Activated CD4-positive, alpha-beta T cell treated with anti-CD3 and anti-CD28 coated beads, Interleukin-10, Interleukin-2, amounts not matched to agents 100 ng/mL and 50 ng/mL, durations not matched to agents 16 hours and 8 hours (primary cell): ENCODE data around the gene SNX2.

Experiments used
- DNase-seq: peaks from one replicate; pipeline ENCODE4 v3.0.0-alpha.2; 2020

Gene SNX2

GRCh38 chr5:122773619-122774018 lies 1.3 kb upstream of the SNX2 start:
- DNase-seq: no peak

GRCh38 chr5:122774519-122774860 lies 390 bp upstream of the SNX2 start:
- DNase-seq: no peak

DNA sequence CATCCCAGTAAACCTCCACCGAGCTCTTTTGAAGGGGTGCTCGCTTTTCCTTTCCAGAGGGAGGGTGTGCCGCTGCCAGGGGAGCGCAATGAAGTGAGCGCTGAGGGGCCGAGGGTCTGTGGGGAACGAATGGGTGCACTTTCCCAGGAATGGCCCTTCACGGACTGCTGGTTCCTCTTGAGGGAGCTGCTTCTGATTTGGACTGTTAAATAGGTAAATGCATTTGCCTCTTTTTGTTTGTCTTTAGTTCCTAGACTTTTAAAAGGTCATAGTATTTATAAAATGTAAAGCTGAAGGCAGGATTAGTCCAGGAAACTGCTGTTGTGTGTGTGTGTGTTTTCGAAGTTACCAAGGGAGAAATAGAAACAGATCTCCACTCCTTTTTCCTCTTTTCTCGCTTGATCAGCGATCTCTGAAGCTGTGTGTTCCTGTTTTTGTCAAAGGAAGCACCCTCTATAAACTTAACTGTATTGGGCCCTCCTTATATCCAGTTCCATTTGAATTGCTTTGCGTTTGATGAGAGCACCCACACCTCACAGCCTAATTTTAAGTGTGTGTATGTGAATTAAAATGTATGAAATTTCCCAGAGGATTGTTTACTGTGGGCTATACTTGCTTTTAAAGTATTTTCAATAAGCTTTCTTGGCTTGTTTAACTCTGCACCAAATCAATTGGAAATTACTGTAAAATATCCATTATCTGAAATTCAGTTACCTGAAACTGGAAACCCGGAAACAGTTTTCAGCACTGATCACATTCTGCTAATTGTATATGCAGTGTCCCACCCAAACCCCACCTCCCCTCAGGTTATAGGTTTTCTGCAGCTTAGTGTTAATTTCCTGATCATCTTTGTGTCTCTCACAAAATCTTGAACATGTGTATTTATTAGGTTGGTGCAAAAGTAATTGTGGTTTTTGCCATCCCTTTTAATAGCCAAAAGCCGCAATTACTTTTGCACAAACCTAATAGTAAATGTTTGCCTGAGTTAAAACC lies 966 bp downstream of the SNX2 start:
- DNase-seq: peak; percentile 6

- DNase-seq: no peak
These were observed 3.3 kb downstream of the SNX2 start for GRCh38 chr5:122778157-122778556.

- DNase-seq: no peak
These were observed 4.6 kb downstream of the SNX2 start for GRCh38 chr5:122779451-122779850.

DNA sequence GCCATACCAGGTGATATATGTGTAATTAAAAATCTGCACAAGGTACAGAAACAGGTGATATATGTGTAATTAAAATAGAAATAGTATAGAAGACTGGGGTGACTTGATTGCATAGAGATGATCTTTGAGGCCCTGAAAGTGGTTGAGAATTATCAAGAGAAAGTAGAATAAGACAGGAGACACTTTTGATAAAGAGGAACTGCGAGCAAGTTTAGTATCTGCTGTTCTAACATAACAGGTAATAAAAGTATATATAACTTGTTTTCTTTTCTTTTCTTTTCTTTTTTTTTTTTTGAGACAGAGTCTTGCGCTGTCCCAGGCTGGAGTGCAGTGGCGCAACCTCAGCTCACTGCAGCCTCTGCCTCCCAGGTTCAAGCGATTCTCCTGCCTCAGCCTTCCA lies 5.4 kb downstream of the SNX2 start:
- DNase-seq: no peak

GRCh38 chr5:122781465-122781864 lies 6.6 kb downstream of the SNX2 start:
- no peak for DNase-seq

DNA sequence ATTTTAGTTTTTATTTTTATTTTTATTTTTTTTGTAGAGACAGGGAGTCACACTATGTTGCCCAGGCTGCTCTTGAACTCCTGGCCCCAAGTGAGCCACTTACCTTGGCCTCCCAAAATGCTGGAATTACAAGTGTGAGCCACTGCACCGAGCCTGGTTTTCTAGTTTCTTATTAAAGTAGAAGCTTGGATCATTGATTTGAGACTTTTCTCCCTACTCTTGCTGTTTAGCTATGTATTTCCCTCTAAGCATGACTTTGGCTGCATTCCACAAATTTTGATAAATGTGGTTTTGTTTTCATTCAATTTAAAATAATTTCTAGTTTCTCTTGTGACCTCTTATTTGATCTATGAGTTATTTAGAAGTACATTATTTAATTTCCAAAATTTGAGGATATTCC lies 10.4 kb downstream of the SNX2 start:
- no peak for DNase-seq

GRCh38 chr5:122788371-122788770 lies 13.5 kb downstream of the SNX2 start:
- DNase-seq: no peak

DNA sequence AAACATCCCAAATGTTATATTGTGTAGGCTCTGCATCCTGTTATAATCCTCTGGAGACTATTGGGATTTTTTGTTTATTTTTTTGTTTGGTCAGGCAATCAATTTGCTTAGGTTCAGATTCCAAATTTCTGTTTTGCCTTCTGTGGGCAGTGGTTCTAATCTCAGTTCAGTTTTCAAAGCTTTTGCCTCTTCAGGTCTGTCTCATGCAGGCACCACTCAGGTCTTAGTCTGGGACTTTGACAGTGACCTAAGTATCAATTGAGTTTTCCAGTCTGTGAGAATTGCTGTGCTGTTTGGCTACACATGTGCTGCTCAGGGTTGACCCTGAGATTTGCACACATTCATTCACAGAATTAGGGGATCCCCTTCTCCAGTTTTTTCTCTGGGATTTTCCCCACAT lies 14.1 kb downstream of the SNX2 start:
- no peak for DNase-seq

- DNase-seq: no peak
These were observed 14.7 kb downstream of the SNX2 start for GRCh38 chr5:122789461-122790171.

GRCh38 chr5:122790354-122791103 lies 15.6 kb downstream of the SNX2 start:
- no peak for DNase-seq

GRCh38 chr5:122805481-122805880 lies 30.6 kb downstream of the SNX2 start:
- no peak for DNase-seq

DNA sequence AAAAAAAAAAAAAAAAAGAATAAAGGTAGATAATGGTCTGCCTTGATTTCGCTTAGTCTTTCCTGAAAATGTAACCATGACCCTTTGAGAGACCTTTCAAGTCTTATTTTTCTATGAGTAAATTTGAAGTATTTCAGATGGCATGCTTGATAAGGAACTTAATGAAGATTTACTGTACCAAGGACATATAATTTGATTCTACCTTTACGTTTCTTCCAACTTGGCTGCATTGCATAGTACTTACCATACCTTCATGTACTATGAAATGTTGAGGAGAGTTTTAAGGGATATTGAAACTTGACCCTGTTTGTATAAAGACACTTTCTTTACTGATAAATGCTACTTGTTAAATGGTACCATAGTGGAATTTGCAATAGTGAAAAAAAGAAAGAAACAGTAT lies 35.5 kb downstream of the SNX2 start:
- no peak for DNase-seq

DNA sequence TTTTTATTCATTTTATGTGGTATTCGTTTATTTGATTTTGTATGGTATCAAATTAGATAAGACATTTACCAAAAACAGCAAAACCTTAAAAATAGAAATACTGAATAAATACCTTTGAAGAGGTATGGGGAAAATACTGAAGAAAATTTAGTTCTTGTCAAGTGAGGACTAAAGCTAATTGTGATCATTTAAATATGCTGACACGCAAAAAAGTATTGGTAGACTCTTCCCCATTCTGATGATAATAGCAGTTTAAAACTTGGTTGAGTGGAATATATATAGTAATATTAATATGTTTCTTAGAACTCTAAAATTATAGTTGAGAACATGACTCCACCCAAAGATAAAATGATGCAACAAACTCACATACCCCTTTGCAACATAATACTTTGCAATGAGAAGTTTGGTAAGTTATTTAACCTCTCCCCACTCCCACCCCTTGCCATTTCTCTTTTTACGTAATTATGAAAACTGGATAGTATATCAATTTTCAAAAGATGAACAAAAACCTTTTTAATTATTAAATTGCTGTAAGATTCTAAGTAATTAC lies 40.4 kb downstream of the SNX2 start:
- no peak for DNase-seq

DNA sequence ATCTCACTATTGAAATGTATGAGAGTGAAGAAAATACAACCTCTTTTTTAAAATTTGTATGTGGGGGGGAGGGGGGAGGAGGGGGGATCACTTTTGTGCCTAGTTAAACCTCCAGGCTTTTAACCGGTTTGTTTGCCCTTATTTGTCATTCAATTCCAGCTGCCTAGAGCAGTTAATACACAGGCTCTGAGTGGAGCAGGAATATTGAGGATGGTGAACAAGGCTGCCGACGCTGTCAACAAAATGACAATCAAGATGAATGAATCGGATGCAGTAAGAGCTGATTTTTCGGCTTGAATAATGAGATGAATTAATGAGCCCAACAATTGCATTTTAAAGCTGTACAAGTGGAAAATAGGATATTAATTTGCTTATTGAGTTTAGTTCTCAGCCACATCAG lies 41.9 kb downstream of the SNX2 start:
- no peak for DNase-seq

GRCh38 chr5:122831984-122832383 lies 57.1 kb downstream of the SNX2 start:
- DNase-seq: no peak

DNA sequence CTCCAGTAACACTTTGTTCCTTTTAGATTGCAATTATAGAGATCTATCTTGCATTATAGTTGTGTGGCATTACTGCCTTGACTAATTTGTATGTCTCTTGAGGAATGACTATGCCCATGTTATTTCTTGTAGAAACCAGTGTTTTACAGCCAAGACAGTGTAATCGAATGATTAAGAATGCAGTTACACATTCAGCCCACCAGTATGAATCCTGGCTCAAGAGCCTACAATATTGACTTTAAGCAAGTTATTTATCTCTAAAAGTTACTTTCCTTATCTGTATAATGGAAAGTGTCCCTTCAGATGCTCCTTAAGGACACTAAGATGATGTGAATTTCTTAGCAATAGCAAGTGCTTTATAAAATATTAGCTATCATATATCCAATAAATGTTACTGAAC lies 60.8 kb downstream of the SNX2 start:
- no peak for DNase-seq

DNA sequence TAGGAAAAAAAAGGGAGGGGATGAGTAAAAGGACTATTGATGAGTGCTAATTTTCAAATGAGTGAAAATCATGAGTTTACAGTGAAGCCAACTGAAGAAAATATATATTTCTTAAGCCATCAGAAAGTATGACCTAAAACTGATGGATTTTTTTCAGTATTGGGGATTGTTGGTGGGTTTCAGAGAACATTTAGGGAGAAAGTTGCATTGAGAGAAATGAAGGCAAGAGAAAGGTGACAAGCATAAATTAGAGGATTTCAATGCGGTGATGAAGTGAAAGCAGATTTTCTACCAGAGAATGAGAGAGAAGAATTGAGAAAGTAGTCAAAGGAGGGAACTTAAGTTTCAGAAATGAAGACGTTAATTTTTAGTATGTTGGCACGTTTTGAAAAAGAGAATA lies 62.1 kb downstream of the SNX2 start:
- DNase-seq: no peak

- no peak for DNase-seq
These were observed 64.9 kb downstream of the SNX2 start for GRCh38 chr5:122839731-122840130.

DNA sequence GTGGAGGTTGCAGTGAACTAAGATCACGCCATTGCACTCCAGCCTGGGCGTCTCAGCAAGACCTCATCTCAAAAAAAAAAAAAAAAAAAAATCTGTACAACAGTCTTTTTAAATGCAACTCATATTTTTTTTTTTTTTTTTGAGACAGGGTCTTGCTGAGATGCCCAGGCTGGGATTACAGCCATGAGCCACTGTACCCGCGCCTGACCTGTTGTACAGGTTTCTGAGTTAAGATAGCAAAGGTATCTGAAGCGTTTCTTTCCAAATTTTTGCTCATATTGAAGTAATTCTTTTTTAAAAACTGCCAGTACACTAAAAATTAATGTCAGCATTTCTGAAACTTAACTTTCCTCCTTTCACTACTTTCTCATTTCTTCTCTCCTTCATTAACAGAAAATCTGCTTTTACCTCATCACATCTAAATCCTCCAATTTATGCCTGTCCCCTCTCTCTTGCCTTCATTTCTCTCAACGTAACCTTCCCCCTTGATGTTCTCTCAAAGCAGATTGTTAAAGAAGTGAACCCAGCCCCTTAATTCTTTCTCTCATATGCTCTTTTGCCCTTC lies 67.2 kb downstream of the SNX2 start:
- no peak for DNase-seq

DNA sequence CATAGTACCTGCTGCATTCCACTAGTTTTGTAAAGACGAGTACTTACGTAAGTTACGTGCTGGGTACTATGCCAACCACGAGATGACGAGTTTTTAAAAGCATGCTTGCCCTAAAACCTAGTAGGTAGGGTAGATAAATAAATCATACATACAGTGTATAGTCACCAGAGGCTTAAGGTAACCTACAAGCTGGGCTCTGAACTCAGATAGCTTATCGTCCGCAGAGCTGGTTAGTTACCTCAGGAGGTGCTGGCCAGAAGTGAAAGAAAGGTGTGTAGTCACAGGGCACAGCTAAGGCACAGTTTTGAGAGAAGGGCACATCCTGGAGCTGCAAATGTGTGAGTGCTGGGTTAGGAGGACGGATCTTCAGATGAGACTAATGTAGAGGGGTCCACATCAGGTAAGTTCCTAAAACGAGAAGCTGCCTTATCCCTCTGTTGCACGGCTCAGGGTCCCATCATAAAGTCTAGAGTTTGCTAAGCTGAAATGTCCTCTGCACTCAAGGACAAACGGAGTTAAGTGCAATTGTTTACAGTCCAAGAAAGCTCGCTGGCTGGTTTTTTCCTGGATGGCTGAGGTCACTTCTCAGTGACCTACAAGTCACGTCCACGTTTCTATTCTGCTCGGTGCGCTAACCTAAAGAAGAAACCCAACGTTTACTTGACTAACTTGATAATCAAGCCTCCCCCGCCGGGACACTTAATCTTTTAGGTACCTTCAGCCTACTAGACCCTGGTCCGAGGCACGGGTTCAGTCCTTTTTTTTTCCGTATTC lies 69.4 kb downstream of the SNX2 start:
- DNase-seq: no peak
